ENCODE measurements around the gene PPCDC.

- TF ChIP-seq EP300 (IDR thresholded peaks at IDR 0.05) (no peak), CTCF (IDR thresholded peaks at IDR 0.05) (no peak), POLR2A (IDR thresholded peaks at IDR 0.05) (no peak), POLR2AphosphoS5 (IDR thresholded peaks at IDR 0.05) (no peak)
Measured at GRCh38 chr15:75027551-75027950, 4.2 kb downstream of the PPCDC start.
